Uterus (tissue), 2 donors: ENCODE results near the gene ERP27.

Experiments
- POLR2A ChIP-seq, 2 donors: fragments of 450-650 bp; IDR thresholded peaks; one replicate each; pipeline ENCODE4 v1.6.1; 2016; ENCODE audit warnings: antibody characterized with exemption in 2 of 2, mild to moderate bottlenecking in 1 of 2, moderate library complexity in 1 of 2
- TF ChIP-seq, protein P1 (sequence below), 4 experiments: fragments of 200-600 bp in 2 of 4; fragments of 450-650 bp in 2 of 4; sonication (generic) in 2 of 4; IDR thresholded peaks; one replicate each; pipeline ENCODE4 v1.5.1; 2016 to 2019; ENCODE audit warnings: antibody characterized with exemption in 4 of 4, mild to moderate bottlenecking in 2 of 4, moderate library complexity in 1 of 4

GRCh38 chr12:14975457-14975856, 37.1 kb upstream of the ERP27 start:
- TF ChIP-seq, protein P1, sequence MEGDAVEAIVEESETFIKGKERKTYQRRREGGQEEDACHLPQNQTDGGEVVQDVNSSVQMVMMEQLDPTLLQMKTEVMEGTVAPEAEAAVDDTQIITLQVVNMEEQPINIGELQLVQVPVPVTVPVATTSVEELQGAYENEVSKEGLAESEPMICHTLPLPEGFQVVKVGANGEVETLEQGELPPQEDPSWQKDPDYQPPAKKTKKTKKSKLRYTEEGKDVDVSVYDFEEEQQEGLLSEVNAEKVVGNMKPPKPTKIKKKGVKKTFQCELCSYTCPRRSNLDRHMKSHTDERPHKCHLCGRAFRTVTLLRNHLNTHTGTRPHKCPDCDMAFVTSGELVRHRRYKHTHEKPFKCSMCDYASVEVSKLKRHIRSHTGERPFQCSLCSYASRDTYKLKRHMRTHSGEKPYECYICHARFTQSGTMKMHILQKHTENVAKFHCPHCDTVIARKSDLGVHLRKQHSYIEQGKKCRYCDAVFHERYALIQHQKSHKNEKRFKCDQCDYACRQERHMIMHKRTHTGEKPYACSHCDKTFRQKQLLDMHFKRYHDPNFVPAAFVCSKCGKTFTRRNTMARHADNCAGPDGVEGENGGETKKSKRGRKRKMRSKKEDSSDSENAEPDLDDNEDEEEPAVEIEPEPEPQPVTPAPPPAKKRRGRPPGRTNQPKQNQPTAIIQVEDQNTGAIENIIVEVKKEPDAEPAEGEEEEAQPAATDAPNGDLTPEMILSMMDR (IDR thresholded peaks at IDR 0.05): no peak
- no peak for TF ChIP-seq POLR2A (IDR thresholded peaks at IDR 0.05)
